HCT116 (cell line): ENCODE data around the gene ACCSL.

Experiments used
- CEBPB ChIP-seq: IDR thresholded peaks from 2 replicates; pipeline ENCODE4 v1.6.1; 2012; ENCODE audit warnings: low read depth
- FOSL1 ChIP-seq: IDR thresholded peaks from 2 replicates; pipeline ENCODE4 v1.6.1; 2012; ENCODE audit warnings: low read depth
- JUND ChIP-seq: IDR thresholded peaks from 2 replicates; pipeline ENCODE4 v1.6.1; 2012
- MAX ChIP-seq: IDR thresholded peaks from 2 replicates; pipeline ENCODE4 v1.6.1; 2012
- POLR2A ChIP-seq: IDR thresholded peaks from 2 replicates; pipeline ENCODE4 v1.7.0; 2011; ENCODE audit warnings: borderline replicate concordance; ENCODE audit not compliant: insufficient read depth, insufficient read length; ENCODE audit errors: extremely low read depth
- POLR2AphosphoS5 ChIP-seq: IDR thresholded peaks from 2 replicates; pipeline ENCODE4 v1.6.1; 2011; ENCODE audit warnings: mild to moderate bottlenecking, low read depth, low read length, moderate library complexity
- RAD21 ChIP-seq: IDR thresholded peaks from 2 replicates; pipeline ENCODE4 v1.6.1; 2012; ENCODE audit warnings: low read depth, mild to moderate bottlenecking
- REST ChIP-seq: IDR thresholded peaks from 2 replicates; pipeline ENCODE4 v1.6.1; 2012; ENCODE audit warnings: low read depth
- SIN3A ChIP-seq: IDR thresholded peaks from 2 replicates; pipeline ENCODE4 v1.6.1; 2012; ENCODE audit warnings: low read depth
- TCF7L2 ChIP-seq: IDR thresholded peaks from 2 replicates; pipeline ENCODE4 v1.7.0; 2011; ENCODE audit warnings: borderline replicate concordance, inconsistent platforms; ENCODE audit not compliant: insufficient read depth, insufficient read length; ENCODE audit errors: extremely low read depth
- ZNF274 ChIP-seq: fragments of 200-500 bp; sonication (Bioruptor generic); IDR thresholded peaks from 2 replicates; pipeline ENCODE4 v1.6.1; 2014; ENCODE audit warnings: mild to moderate bottlenecking, low read depth, low read length, inconsistent platforms
- TF ChIP-seq, protein P1 (sequence below), 3 experiments: fragments of 200-600 bp in 1 of 3; sonication (generic) in 1 of 3; IDR thresholded peaks in 2 of 3; conservative IDR thresholded peaks in 1 of 3; 2 replicates each; pipeline ENCODE4 v1.5.1; 2012 to 2017; ENCODE audit warnings: low read depth in 2 of 3, low read length in 2 of 3, antibody characterized with exemption in 1 of 3, borderline replicate concordance in 1 of 3, control low read depth in 1 of 3, mild to moderate bottlenecking in 1 of 3, mixed read lengths in 1 of 3, mixed run types in 1 of 3, moderate library complexity in 1 of 3; ENCODE audit not compliant: insufficient read depth in 1 of 3

- no peak for TF ChIP-seq REST
- TF ChIP-seq, protein P1, sequence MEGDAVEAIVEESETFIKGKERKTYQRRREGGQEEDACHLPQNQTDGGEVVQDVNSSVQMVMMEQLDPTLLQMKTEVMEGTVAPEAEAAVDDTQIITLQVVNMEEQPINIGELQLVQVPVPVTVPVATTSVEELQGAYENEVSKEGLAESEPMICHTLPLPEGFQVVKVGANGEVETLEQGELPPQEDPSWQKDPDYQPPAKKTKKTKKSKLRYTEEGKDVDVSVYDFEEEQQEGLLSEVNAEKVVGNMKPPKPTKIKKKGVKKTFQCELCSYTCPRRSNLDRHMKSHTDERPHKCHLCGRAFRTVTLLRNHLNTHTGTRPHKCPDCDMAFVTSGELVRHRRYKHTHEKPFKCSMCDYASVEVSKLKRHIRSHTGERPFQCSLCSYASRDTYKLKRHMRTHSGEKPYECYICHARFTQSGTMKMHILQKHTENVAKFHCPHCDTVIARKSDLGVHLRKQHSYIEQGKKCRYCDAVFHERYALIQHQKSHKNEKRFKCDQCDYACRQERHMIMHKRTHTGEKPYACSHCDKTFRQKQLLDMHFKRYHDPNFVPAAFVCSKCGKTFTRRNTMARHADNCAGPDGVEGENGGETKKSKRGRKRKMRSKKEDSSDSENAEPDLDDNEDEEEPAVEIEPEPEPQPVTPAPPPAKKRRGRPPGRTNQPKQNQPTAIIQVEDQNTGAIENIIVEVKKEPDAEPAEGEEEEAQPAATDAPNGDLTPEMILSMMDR (IDR thresholded peaks at IDR 0.05 in 2 of 3, conservative IDR thresholded peaks at IDR 0.05 in 1 of 3; ENCODE audit: borderline replicate concordance in 1 of 3, insufficient read depth in 1 of 3, low read depth in 2 of 3, low read length in 2 of 3): no peak
- TF ChIP-seq FOSL1: no peak
- TF ChIP-seq ZNF274: no peak
- TF ChIP-seq MAX: no peak
- no peak for TF ChIP-seq CEBPB
- TF ChIP-seq JUND: no peak
- no peak for TF ChIP-seq SIN3A
- TF ChIP-seq TCF7L2: no peak
- no peak for TF ChIP-seq POLR2A
- TF ChIP-seq POLR2AphosphoS5: no peak
- no peak for TF ChIP-seq RAD21
These were observed 40.6 kb downstream of the ACCSL start for GRCh38 chr11:44088377-44088776.
